Naive thymus-derived CD8-positive, alpha-beta T cell (primary cell): ENCODE results near the gene PHACTR3. TPM values are rescaled to one million over a fixed set of nuclear protein-coding genes. Genes with fewer than 3 reads are reported as not detected.

Experiments used
- ATAC-seq, 2 donors: fragments of 150-1000 bp; cut with Tn5 transposase in 1 of 2; sonication (Bioruptor Pico), chemical (Tn5 transposase) in 1 of 2; 1 replicate in 1 of 2; 2 replicates in 1 of 2; pipeline ENCODE4 v1.10.0; 2021; ENCODE audit warnings: mild to moderate bottlenecking in 2 of 2, moderate library complexity in 2 of 2
- POLR2A ChIA-PET: fragments of 350-600 bp; sonication (Branson Sonifier 250); formaldehyde crosslinking; loops from one replicate; lab custom pipeline; 2021; ENCODE audit warnings: antibody characterized with exemption; lab: Charles Lee
- DNase-seq, 10 donors: peaks; one replicate each; pipeline versions ENCODE4 v3.0.0 to v3.0.0-alpha.2; 2020 to 2022
- H3K27ac Mint-ChIP-seq, 10 donors: one replicate each; pipeline ENCODE4 v1.8.0; 2020 to 2022; ENCODE audit warnings: mild to moderate bottlenecking in 10 of 10, mixed read lengths in 10 of 10, moderate library complexity in 4 of 10, inconsistent platforms in 1 of 10
- H3K27me3 Mint-ChIP-seq, 5 donors: one replicate each; pipeline ENCODE4 v1.8.0; 2021 to 2022; ENCODE audit warnings: mixed read lengths in 5 of 5
- H3K36me3 Mint-ChIP-seq, 3 donors: one replicate each; pipeline ENCODE4 v1.8.0; 2020 to 2022; ENCODE audit warnings: mixed read lengths in 3 of 3, mild to moderate bottlenecking in 2 of 3, inconsistent platforms in 1 of 3
- H3K4me1 Mint-ChIP-seq, 4 donors: one replicate each; pipeline ENCODE4 v1.8.0; 2021 to 2022; ENCODE audit warnings: mixed read lengths in 4 of 4
- H3K4me3 Mint-ChIP-seq, 10 donors: one replicate each; pipeline ENCODE4 v1.8.0; 2020 to 2022; ENCODE audit warnings: mild to moderate bottlenecking in 10 of 10, mixed read lengths in 10 of 10, moderate library complexity in 6 of 10, inconsistent platforms in 1 of 10
- H3K9me3 Mint-ChIP-seq, 9 donors: one replicate each; pipeline ENCODE4 v1.8.0; 2020 to 2022; ENCODE audit warnings: mixed read lengths in 9 of 9, mild to moderate bottlenecking in 3 of 9, inconsistent platforms in 1 of 9, moderate library complexity in 1 of 9
- polyA plus RNA-seq, 3 donors: library from polyadenylated mRNA; unstranded; fragments of 300-500 nt; fragmentation: Illumina TruSeq; gene quantifications; one replicate each; pipeline ENCODE4 v1.2.3, GENCODE V29; 2021
- total RNA-seq, 8 experiments: library from RNA in 2 of 8; stranded (reverse) in 2 of 8; gene quantifications; one replicate each; pipeline ENCODE4 v1.2.3 and lab custom pipeline; 2021 to 2026

Gene PHACTR3
- total and polyA plus RNA-seq, 5 experiments from 2014 or later, result not detected

DNA sequence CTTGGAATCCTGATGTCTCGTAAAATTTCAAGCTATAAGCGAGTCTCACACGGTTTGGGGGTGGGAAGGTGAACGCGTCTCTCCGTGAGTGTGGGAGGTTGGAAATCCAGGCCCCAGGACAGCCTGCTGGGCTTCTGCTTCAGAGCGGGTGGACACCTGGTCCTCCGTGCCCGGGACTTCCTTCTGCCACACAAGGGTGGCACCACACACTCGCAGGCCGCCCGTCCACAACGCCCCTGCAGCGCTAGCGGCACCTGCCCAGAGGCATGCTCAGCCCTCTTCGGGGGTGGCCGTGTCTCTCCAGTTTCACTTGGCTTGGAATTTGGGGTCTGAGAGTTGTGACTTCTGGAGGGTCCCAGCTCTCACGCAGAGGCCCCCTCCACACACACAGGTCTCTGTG, 151.9 kb downstream of the PHACTR3 start:
- H3K9me3 Mint-ChIP-seq, result peaks cover 0 to 3% (median 0%) of the 10 kb centered on the region in 9 donors
- H3K4me1 Mint-ChIP-seq, result peaks cover 0 to 9% (median 1%) of the 10 kb centered on the region in 4 donors
- DNase-seq (no peak), ATAC-seq (no peak)
- H3K4me3 Mint-ChIP-seq, result no peak overlapping the region
- H3K27me3 Mint-ChIP-seq, result peaks cover 4 to 40% (median 18%) of the 10 kb centered on the region in 5 donors
- H3K27ac Mint-ChIP-seq, result no peak overlapping the region
- no peaks in the 10 kb centered on the region for H3K36me3 Mint-ChIP-seq
- POLR2A ChIA-PET, result no interaction called here

DNA sequence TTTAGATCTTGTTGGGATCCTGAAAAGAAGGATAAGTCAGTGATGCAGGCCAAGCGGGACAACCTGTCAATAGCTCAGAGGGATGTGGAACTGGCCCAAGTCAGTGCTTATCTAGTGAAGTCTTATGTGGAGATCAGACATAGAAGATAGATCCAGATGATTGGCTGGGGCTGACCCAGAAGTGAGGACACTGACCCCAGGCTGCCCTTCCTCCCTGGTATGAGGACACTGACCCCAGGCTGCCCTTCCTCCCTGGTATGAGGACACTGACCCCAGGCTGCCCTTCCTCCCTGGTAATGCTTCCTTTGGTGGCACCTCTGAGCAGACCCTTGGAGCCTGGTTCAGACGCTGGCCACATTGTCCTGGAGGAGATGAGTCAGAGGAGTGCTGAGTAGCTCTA, 159.7 kb downstream of the PHACTR3 start:
- no peak for ATAC-seq
- H3K27me3 Mint-ChIP-seq, result peaks cover 0 to 32% (median 9%) of the 10 kb centered on the region in 5 donors
- DNase-seq, result no peak
- peaks cover 0 to 29% (median 3%) of the 10 kb centered on the region in 9 donors for H3K9me3 Mint-ChIP-seq
- peaks cover 0 to 2% (median 0%) of the 10 kb centered on the region in 4 donors for H3K4me1 Mint-ChIP-seq
- no peak overlapping the region for H3K27ac Mint-ChIP-seq
- POLR2A ChIA-PET, result no interaction called here
- no peaks in the 10 kb centered on the region for H3K36me3 Mint-ChIP-seq
- H3K4me3 Mint-ChIP-seq, result no peak overlapping the region

DNA sequence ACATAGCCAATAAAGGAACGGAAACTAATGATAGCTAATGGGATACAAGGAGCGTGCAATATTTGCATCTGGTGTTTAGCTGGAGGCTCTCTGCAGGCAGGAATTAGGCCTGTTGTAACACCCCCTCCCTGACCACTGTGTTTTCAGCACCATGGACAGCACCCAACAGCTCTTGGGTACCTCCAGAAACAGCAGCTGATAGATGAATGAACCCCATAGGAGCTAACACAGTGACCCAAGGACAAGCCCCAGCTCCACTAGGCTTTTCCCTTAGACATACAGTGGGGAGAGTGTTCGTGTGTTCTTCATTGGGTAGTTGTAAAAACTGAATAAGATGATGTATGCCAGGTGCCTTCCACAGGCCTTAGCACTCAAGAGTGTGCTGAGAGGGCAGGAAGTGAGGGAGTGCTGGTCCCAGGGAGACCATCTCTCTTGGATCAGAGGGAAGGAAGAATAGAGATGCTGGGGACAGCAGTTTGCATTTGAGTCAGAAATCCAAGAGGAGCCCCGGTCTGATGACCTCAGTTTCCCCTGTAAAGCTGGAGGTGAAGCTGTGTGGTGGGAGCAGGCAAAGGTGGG, 161.3 kb downstream of the PHACTR3 start:
- H3K36me3 Mint-ChIP-seq, result no peaks in the 10 kb centered on the region
- H3K4me1 Mint-ChIP-seq, result peaks cover 0 to 2% (median 0%) of the 10 kb centered on the region in 4 donors
- peaks cover 0 to 32% (median 10%) of the 10 kb centered on the region in 5 donors for H3K27me3 Mint-ChIP-seq
- H3K4me3 Mint-ChIP-seq, result no peak overlapping the region
- no peak overlapping the region for H3K27ac Mint-ChIP-seq
- POLR2A ChIA-PET, result no interaction called here
- ATAC-seq, result no peak
- peaks cover 0 to 29% (median 3%) of the 10 kb centered on the region in 9 donors for H3K9me3 Mint-ChIP-seq
- no peak for DNase-seq

DNA sequence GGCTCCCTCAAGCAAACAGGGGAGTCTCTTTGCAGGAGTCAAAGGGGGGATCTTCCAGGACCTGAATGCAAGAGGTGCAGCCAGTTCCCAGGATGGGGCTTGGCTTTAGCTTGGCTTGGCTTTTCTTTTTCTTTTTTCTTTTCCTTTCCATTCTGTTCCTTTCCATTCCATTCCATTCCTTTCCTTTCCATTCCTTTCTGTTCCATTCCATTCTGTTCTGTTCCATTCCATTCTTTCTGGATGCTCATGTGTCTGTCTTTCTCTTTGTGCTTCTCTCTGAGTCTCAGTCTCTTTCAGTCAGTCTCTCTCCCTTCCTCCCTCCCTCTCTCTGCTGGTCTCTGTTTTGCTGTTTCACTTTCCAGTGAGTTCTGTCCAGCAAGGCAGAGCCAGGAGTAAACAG, 163.3 kb downstream of the PHACTR3 start:
- Mint-ChIP-seq H3K27me3 (peaks cover 0 to 41% (median 11%) of the 10 kb centered on the region in 5 donors), H3K4me1 (peaks cover 0 to 2% (median 0%) of the 10 kb centered on the region in 4 donors), H3K27ac (no peak overlapping the region), H3K9me3 (peaks cover 0 to 29% (median 3%) of the 10 kb centered on the region in 9 donors), H3K36me3 (no peaks in the 10 kb centered on the region), H3K4me3 (no peak overlapping the region)
- no peak for ATAC-seq
- DNase-seq, result no peak
- POLR2A ChIA-PET, result no interaction called here

DNA sequence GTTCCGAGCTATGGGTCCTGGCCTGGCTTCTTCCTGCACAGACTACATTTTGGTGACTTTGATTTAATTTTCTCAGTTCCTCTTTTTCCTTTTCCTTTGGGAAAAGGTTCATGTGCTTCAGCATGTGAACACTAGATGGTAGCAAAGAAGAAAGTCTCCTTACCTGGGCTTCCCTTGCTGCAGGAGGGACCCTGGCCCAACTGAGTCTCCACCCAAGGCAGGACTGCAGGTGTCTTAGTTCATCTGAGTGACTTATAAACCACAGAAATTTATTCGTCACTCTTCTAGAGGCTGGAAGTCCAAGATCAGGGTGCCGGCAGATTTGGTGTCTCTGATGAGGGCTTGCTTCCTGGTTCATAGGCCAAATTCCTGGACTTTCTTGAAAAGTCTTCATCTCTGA, 165.9 kb downstream of the PHACTR3 start:
- Mint-ChIP-seq H3K4me3 (no peak overlapping the region), H3K9me3 (peaks cover 0 to 27% (median 2%) of the 10 kb centered on the region in 9 donors), H3K36me3 (no peaks in the 10 kb centered on the region), H3K27ac (no peak overlapping the region), H3K4me1 (no peaks in the 10 kb centered on the region), H3K27me3 (peaks cover 2 to 44% (median 12%) of the 10 kb centered on the region in 5 donors)
- POLR2A ChIA-PET, result no interaction called here
- DNase-seq (no peak), ATAC-seq (no peak)

DNA sequence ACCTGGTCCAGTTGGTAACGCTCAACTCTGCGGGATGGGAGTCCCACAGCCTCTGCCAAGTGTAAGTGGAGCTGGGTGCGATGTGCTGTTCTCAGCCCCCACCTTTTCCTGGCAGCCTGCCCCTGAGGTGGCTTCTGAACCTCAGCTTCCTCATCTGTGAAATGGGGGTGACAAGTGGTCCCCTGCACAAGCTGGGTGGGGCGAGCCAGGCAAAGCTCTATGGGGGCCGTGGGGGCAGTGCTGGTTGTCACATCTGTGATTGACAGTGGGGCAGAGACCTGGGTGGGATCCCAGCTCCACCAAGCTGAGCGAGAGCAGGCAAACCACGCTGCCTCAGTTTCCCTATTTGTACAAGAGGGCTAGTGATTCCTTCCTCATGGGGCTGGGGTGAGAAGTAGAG, 166.5 kb downstream of the PHACTR3 start:
- Mint-ChIP-seq H3K36me3 (no peaks in the 10 kb centered on the region), H3K27me3 (peaks cover 2 to 38% (median 12%) of the 10 kb centered on the region in 5 donors)
- POLR2A ChIA-PET, result no interaction called here

DNA sequence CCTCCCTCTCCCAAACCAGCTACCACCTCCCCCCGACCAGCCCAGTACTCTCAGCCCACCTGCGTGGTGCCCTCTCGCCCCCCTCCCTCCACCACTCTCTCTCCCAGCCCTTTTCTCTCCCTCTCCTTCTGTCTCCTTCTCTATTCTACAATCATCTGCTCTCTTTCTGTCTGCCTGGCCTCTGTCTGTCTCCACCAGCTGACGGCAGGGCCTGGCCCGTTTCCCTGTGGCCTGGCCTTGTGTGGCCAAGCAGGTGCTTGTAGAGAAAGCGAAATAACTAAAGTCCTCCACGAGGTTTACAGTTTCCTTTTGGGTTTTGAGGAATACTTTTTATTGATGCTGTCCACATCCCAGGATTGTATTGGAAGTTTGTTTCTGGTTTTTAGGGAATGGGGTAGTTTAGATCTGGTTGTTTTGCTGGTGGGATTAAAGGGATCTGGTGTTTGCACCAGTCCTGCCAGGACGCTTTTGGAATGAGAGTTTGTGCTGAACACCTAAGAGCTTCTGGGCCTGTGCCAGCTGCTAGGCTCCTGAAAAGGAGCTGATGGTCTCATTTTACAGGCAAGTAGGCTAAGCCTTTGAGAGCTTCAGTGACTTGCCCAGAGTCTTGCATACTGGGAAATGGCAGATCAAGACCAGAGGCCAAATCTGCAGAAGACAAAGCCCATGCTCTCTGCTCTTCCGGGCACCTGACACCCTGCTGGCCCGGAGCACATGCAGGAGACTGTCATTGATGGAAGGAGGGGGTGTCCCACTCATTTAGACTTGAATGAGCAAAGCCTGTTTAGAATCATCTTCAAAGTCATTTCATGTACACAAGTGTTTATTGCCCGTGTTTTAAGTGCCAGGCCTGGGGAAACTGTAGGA, 167.4 kb downstream of the PHACTR3 start:
- peaks cover 2 to 33% (median 10%) of the 10 kb centered on the region in 5 donors for H3K27me3 Mint-ChIP-seq
- H3K9me3 Mint-ChIP-seq, result peaks cover 0 to 13% (median 0%) of the 10 kb centered on the region in 9 donors
- H3K27ac Mint-ChIP-seq, result no peak overlapping the region
- ATAC-seq, result no peak
- no peak overlapping the region for H3K4me3 Mint-ChIP-seq
- no peaks in the 10 kb centered on the region for H3K4me1 Mint-ChIP-seq
- DNase-seq, result no peak
- H3K36me3 Mint-ChIP-seq, result no peaks in the 10 kb centered on the region
- POLR2A ChIA-PET, result no interaction called here

More for the DNA sequence above, 166.5 kb downstream of the PHACTR3 start:
- H3K9me3 Mint-ChIP-seq, result peaks cover 0 to 21% (median 1%) of the 10 kb centered on the region in 9 donors
- H3K4me3 Mint-ChIP-seq, result no peak overlapping the region
- DNase-seq, result no peak
- H3K27ac Mint-ChIP-seq, result no peak overlapping the region
- no peaks in the 10 kb centered on the region for H3K4me1 Mint-ChIP-seq
- no peak for ATAC-seq

DNA sequence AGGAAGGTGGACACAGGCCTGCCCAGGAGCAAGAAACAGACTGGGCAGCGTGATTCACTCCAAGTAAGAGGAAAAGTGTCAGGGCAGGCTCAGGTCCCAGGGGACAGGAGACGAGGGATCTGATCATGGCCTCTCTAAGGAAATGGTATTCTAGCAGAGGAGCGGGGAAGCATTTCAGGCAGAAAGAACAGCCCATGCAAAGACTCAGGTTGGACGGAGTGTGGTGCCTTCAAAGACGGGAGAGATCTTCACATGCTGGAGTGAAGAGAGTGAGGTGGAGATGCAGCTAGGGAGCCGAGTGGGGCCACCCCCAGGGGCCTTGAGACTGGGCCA, 168.0 kb downstream of the PHACTR3 start:
- Mint-ChIP-seq H3K36me3 (no peaks in the 10 kb centered on the region), H3K27ac (no peak overlapping the region), H3K27me3 (peaks cover under 1 to 35% (median 10%) of the 10 kb centered on the region in 5 donors), H3K4me1 (peaks cover 0 to under 1% (median 0%) of the 10 kb centered on the region in 4 donors), H3K9me3 (peaks cover 0 to 8% (median 0%) of the 10 kb centered on the region in 9 donors), H3K4me3 (no peak overlapping the region)
- POLR2A ChIA-PET, result no interaction called here
- DNase-seq, result no peak
- ATAC-seq, result no peak

DNA sequence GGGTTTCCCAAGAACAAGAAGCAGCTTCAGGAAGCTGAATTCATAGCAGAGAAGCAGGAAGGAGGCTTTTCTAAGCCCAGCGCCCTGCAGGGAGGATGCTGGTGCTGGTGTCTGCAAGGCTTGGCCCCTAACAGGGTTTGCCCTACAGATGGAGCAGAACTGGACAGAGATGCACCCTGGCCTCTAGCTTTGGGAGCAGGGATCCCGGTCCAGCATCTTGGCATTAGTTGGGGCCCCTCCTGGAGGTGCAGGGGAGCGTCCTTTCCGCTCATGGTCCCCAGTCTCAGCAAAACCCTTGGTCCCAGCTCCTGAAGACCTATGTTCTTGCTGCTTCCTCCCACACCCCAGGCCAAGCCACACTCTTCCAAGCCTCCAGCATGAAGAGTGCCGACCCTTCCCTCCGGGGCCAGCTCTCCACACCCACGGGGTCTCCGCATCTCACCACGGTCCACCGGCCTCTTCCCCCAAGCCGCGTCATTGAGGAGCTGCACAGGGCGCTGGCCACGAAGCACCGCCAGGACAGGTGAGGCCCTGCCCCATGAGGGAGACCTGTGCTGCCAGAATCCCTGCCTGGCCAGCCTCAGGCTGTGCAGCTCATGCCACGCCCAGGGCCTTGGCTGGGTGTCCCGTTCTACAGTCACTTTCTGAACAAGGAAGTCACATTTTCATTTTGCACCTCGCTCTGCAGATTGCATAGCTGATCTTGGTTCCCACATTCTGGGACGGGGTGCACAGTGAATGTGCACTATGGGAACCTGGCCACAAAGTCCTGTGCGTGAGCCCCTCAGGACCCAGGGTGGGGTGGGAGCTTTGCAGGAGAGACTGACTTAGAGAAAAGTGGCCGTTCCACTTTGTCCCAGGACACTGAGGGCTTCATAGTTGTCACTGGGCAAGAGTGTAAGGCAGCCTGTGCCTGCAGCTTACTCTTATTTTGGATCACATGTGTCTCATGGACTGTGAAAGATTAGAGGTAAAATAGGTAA, 168.9 kb downstream of the PHACTR3 start:
- DNase-seq, result no peak
- H3K4me1 Mint-ChIP-seq, result peaks cover 0 to 3% (median 0%) of the 10 kb centered on the region in 4 donors
- no peak for ATAC-seq
- no peaks in the 10 kb centered on the region for H3K36me3 Mint-ChIP-seq
- POLR2A ChIA-PET, result no interaction called here
- H3K27ac Mint-ChIP-seq, result no peak overlapping the region
- no peaks in the 10 kb centered on the region for H3K9me3 Mint-ChIP-seq
- H3K4me3 Mint-ChIP-seq, result no peak overlapping the region
- peaks cover under 1 to 36% (median 10%) of the 10 kb centered on the region in 5 donors for H3K27me3 Mint-ChIP-seq

DNA sequence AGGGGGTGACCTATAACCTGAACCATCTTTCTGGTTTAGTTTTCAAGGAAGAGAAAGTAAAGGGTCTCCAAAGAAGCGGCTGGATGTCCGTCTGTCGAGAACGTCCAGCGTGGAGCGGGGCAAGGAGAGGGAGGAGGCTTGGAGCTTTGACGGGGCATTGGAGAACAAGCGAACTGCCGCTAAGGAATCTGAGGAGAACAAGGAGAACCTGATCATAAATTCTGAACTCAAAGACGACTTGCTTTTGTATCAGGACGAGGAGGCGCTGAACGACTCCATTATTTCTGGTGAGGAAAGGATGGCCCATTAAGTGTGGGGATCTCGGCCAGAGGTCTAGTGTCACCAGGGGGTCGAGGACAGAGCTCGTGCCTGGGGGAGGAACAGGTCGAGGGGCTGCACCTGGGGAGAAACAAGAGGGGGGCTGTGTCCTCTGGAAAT, 169.9 kb downstream of the PHACTR3 start:
- Mint-ChIP-seq H3K4me1 (peaks cover 0 to 3% (median 0%) of the 10 kb centered on the region in 4 donors), H3K27ac (no peak overlapping the region), H3K36me3 (no peaks in the 10 kb centered on the region), H3K27me3 (peaks cover 2 to 36% (median 11%) of the 10 kb centered on the region in 5 donors), H3K4me3 (no peak overlapping the region), H3K9me3 (no peaks in the 10 kb centered on the region)
- ATAC-seq (no peak), DNase-seq (no peak)
- POLR2A ChIA-PET, result no interaction called here

DNA sequence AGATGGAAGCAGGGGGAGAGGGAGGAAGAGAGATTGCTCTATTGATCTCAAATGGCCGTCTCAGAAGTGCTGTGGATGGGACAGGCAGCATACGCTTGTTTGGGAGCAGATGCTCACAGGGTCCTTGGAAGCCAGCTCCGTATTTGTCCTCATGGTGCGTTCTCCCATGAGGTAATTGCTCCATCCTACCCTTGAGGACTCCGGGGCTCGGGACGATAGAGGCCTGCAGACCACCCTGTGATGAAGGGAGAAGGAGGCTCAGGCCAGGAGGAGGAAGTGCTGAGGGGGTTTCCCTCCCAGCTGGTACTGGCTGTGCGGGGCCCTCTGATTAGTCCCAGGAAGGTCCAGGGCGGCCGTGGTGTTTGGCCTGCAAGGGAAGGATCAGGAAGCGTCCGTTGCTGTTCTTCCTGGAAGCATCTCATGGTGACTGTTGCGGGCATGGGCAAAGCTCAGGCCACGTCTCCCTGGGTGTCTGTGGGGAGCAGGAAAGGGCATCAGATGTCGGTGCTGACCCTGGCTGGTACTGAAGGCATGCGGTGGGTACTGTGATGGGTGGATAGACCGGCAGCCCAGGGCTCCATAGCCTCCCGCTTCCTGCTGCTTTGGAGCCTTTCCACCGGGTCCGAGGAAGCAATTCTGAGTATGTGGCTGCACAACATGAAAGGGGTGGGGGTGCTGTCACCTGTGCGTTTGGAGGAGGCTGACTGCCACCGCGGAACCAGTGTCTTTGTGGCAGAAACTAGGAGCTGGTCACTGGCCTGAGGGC, 170.8 kb downstream of the PHACTR3 start:
- POLR2A ChIA-PET, result no interaction called here
- H3K4me1 Mint-ChIP-seq, result peaks cover 0 to 3% (median 0%) of the 10 kb centered on the region in 4 donors
- no peaks in the 10 kb centered on the region for H3K36me3 Mint-ChIP-seq
- no peaks in the 10 kb centered on the region for H3K9me3 Mint-ChIP-seq
- peaks cover 2 to 36% (median 11%) of the 10 kb centered on the region in 5 donors for H3K27me3 Mint-ChIP-seq
- no peak overlapping the region for H3K27ac Mint-ChIP-seq
- ATAC-seq (no peak), DNase-seq (no peak)
- H3K4me3 Mint-ChIP-seq, result no peak overlapping the region

DNA sequence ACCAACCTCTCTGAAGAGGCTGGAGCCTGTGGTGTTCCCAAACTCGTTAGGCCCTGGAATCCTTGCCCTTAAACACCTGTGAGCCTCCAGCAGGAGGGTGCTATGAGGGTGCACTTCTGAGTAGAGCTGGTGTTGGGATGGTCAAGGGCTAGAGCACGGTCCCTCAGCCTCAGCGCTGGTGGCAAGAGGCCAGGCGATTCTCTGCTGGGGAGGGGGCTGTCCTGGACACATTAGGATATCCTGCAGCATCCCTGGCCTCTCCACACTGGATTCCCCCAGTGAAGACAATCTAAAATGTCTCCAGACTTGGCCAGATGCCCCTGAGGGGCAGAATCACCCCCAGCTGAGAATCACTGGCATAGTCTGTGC, 171.3 kb downstream of the PHACTR3 start:
- no peaks in the 10 kb centered on the region for H3K36me3 Mint-ChIP-seq
- ATAC-seq (no peak), DNase-seq (peak in 1 of 10 donors; percentile 7)
- H3K27ac Mint-ChIP-seq, result no peak overlapping the region
- H3K9me3 Mint-ChIP-seq, result no peaks in the 10 kb centered on the region
- POLR2A ChIA-PET, result no interaction called here
- H3K27me3 Mint-ChIP-seq, result peaks cover 2 to 36% (median 11%) of the 10 kb centered on the region in 5 donors
- H3K4me1 Mint-ChIP-seq, result peaks cover 0 to 3% (median 0%) of the 10 kb centered on the region in 4 donors
- H3K4me3 Mint-ChIP-seq, result no peak overlapping the region
